Sigmoid colon (tissue), 7 donors: ENCODE data around the gene PSMC3. TPM values are rescaled to one million over a fixed set of nuclear protein-coding genes. Genes with fewer than 3 reads are reported as not detected.

ENCODE experiments used
- DNase-seq: peaks from one replicate; pipeline ENCODE4 v3.0.0-alpha.2; 2019
- H3K27ac ChIP-seq, 4 donors: fragments of 200-600 bp; sonication (generic); one replicate each; pipeline ENCODE4 v1.5.1; 2016 to 2019; ENCODE audit warnings: mild to moderate bottlenecking in 1 of 4
- H3K27me3 ChIP-seq, 3 donors: fragments of 200-600 bp; sonication (generic); one replicate each; pipeline ENCODE4 v1.5.1; 2019; ENCODE audit warnings: mild to moderate bottlenecking in 1 of 3
- H3K36me3 ChIP-seq, 4 donors: fragments of 200-600 bp; sonication (generic); one replicate each; pipeline ENCODE4 v1.5.1; 2016 to 2019
- H3K4me1 ChIP-seq, 4 donors: fragments of 200-600 bp; sonication (generic); one replicate each; pipeline ENCODE4 v1.5.1; 2017 to 2019
- H3K4me3 ChIP-seq, 4 donors: fragments of 200-600 bp; sonication (generic); one replicate each; pipeline ENCODE4 v1.5.1; 2017 to 2019; ENCODE audit warnings: mild to moderate bottlenecking in 2 of 4, moderate library complexity in 1 of 4
- H3K9me3 ChIP-seq, 4 donors: fragments of 200-600 bp in 3 of 4; sonication (generic) in 3 of 4; one replicate each; pipeline versions ENCODE4 v1.5.1 to v1.6.1; 2013 to 2019
- CTCF ChIP-seq, 4 experiments: fragments of 450-650 bp in 3 of 4; fragments of 200-600 bp in 1 of 4; IDR thresholded peaks; one replicate each; pipeline ENCODE4 v1.5.1; 2016 to 2019; ENCODE audit warnings: antibody characterized with exemption in 4 of 4, mild to moderate bottlenecking in 3 of 4, moderate library complexity in 2 of 4
- EP300 ChIP-seq, 4 donors: sonication (generic); formaldehyde crosslinking; IDR thresholded peaks; one replicate each; pipeline ENCODE4 v1.6.1; 2017; ENCODE audit warnings: antibody characterized with exemption in 4 of 4
- POLR2A ChIP-seq, 2 donors: fragments of 450-650 bp; IDR thresholded peaks; one replicate each; pipeline ENCODE4 v1.6.1; 2016; ENCODE audit warnings: antibody characterized with exemption in 2 of 2, mild to moderate bottlenecking in 2 of 2, moderate library complexity in 2 of 2
- POLR2AphosphoS5 ChIP-seq, 4 donors: sonication (generic); formaldehyde crosslinking; IDR thresholded peaks; one replicate each; pipeline ENCODE4 v1.6.1; 2017; ENCODE audit warnings: antibody characterized with exemption in 4 of 4
- WGBS, 2 donors: extraction: QIAGEN DNeasy Blood & Tissue Kit; methylation state at CpG; one replicate each; pipeline ENCODE4 v1.1.7; 2013; 5-methylcytosine and 5-hydroxymethylcytosine counted together
- intact Hi-C: fragments of 100-400 bp; cut with DNase I; formaldehyde crosslinking; loops from one replicate; pipeline ENCODE4 v1.15.1; 2023
- polyA plus RNA-seq, 3 donors: library from polyadenylated mRNA; stranded (reverse); fragments of 200-250 nt; gene quantifications; one replicate each; pipeline ENCODE4 v1.2.3, GENCODE V29; 2013
- total RNA-seq, 4 donors: library from RNA; depleted of rRNA; stranded (reverse); fragments of >200 nt; gene quantifications; one replicate each; pipeline ENCODE4 v1.1.0, GENCODE V29; 2016
- donor health status: healthy with polysubstance abuse.
- donor health status: Bipolar disorder and iron deficiency.
- donor health status: healthy.

Gene PSMC3
- total and polyA plus RNA-seq, 7 donors: 104 to 202 (median 151) TPM

- H3K36me3 ChIP-seq: no peaks in the 10 kb centered on the region
- H3K27ac ChIP-seq: peak overlapping the region; percentile 61 to 80 (median 67)
- no peak for TF ChIP-seq EP300 (IDR thresholded peaks at IDR 0.05)
- TF ChIP-seq POLR2AphosphoS5 (IDR thresholded peaks at IDR 0.05): peak in 1 of 4 donors; percentile 10
- no peak for TF ChIP-seq CTCF (IDR thresholded peaks at IDR 0.05)
- intact Hi-C loops: no loop called here
- 65 to 80% methylated on average over 20 of the region's 20 CpGs for WGBS, 2 donors
- H3K27me3 ChIP-seq: no peaks in the 10 kb centered on the region
- DNase-seq: peak; percentile 78
- H3K4me1 ChIP-seq: no peaks in the 10 kb centered on the region
- no peak overlapping the region for H3K4me3 ChIP-seq
- no peaks in the 10 kb centered on the region for H3K9me3 ChIP-seq
Measured at GRCh38 chr11:47393163-47394049, 32.8 kb downstream of the PSMC3 start.

- Histone ChIP-seq H3K4me3 (no peak overlapping the region), H3K36me3 (no peaks in the 10 kb centered on the region), H3K9me3 (no peaks in the 10 kb centered on the region), H3K27ac (peak overlapping the region in 3 of 4 donors; percentile 59 to 70 (median 64)), H3K27me3 (no peaks in the 10 kb centered on the region), H3K4me1 (no peaks in the 10 kb centered on the region)
- TF ChIP-seq EP300 (IDR thresholded peaks at IDR 0.05): no peak
- no peak for TF ChIP-seq CTCF (IDR thresholded peaks at IDR 0.05)
- TF ChIP-seq POLR2A (IDR thresholded peaks at IDR 0.05): no peak
- no peak for TF ChIP-seq POLR2AphosphoS5 (IDR thresholded peaks at IDR 0.05)
- peak; percentile 71 for DNase-seq
- intact Hi-C loops: no loop called here
- WGBS, 2 donors: 80 to 86% methylated on average over 14 of the region's 14 CpGs
Measured at GRCh38 chr11:47392546-47393162, 33.6 kb downstream of the PSMC3 start.

- WGBS, 2 donors: 90% methylated on average over 16 of the region's 16 CpGs
Measured at GRCh38 chr11:47391711-47392432, 34.4 kb downstream of the PSMC3 start.

More at GRCh38 chr11:47391711-47392432, 34.4 kb downstream of the PSMC3 start:
- Histone ChIP-seq H3K27me3 (no peaks in the 10 kb centered on the region), H3K36me3 (no peaks in the 10 kb centered on the region), H3K4me1 (no peaks in the 10 kb centered on the region), H3K4me3 (no peak overlapping the region), H3K27ac (peak overlapping the region in 3 of 4 donors; percentile 59 to 70 (median 64)), H3K9me3 (no peaks in the 10 kb centered on the region)
- TF ChIP-seq POLR2AphosphoS5 (IDR thresholded peaks at IDR 0.05): no peak
- no peak for TF ChIP-seq POLR2A (IDR thresholded peaks at IDR 0.05)
- no peak for TF ChIP-seq EP300 (IDR thresholded peaks at IDR 0.05)
- TF ChIP-seq CTCF (IDR thresholded peaks at IDR 0.05): no peak
- intact Hi-C loops: no loop called here
- DNase-seq: peak; percentile 49
